K562 (cell line): ENCODE measurements around the gene GAB2. TPM values are rescaled to one million over a fixed set of nuclear protein-coding genes. Genes with fewer than 3 reads are reported as not detected.

Experiments used
- BHLHE40 ChIP-seq: IDR thresholded peaks from 2 replicates; pipeline ENCODE4 v1.6.1; 2011; ENCODE audit warnings: low read length, improper control_type of control experiment
- BRCA1 ChIP-seq, 2 experiments: fragments of 450-650 bp in 1 of 2; sonication (generic) in 1 of 2; formaldehyde crosslinking in 1 of 2; IDR thresholded peaks; 2 replicates each; pipeline versions ENCODE4 v1.5.0 to v1.6.1; 2017 to 2020; ENCODE audit warnings: mild to moderate bottlenecking in 1 of 2, missing genetic modification reagents in 1 of 2
- CBFA2T3 ChIP-seq: fragments of 450-650 bp; IDR thresholded peaks from 2 replicates; pipeline ENCODE4 v1.6.1; 2017
- E4F1 ChIP-seq: fragments of 250-450 bp; sonication (Bioruptor Pico); IDR thresholded peaks from 2 replicates; pipeline ENCODE4 v1.5.0; 2021; ENCODE audit warnings: mild to moderate bottlenecking, borderline replicate concordance
- ELF1 ChIP-seq: fragments of 200-800 bp; sonication (Bioruptor generic); IDR thresholded peaks from 2 replicates; pipeline ENCODE4 v1.6.1; 2016; ENCODE audit warnings: missing genetic modification characterization, missing compliant biosample characterization
- EP400 ChIP-seq: fragments of 450-650 bp; IDR thresholded peaks from 2 replicates; pipeline ENCODE4 v1.6.1; 2017; ENCODE audit warnings: antibody characterized with exemption, mild to moderate bottlenecking, moderate library complexity
- ERF ChIP-seq: fragments of 450-650 bp; formaldehyde crosslinking; IDR thresholded peaks from 2 replicates; pipeline ENCODE4 v1.4.0; 2020; ENCODE audit warnings: mild to moderate bottlenecking, mixed read lengths
- FOXJ3 ChIP-seq: sonication (generic); formaldehyde crosslinking; IDR thresholded peaks from 2 replicates; pipeline ENCODE4 v1.4.0; 2020; ENCODE audit warnings: mild to moderate bottlenecking, missing genetic modification reagents
- GMEB1 ChIP-seq: fragments of 250-450 bp; sonication (Bioruptor Pico); IDR thresholded peaks from 2 replicates; pipeline ENCODE4 v1.4.0; 2020; ENCODE audit warnings: mild to moderate bottlenecking
- HDAC2 ChIP-seq: fragments of 450-650 bp; IDR thresholded peaks from 2 replicates; pipeline ENCODE4 v1.6.1; 2016; ENCODE audit warnings: mild to moderate bottlenecking
- KLF1 ChIP-seq: fragments of 450-650 bp; IDR thresholded peaks from 2 replicates; pipeline ENCODE4 v1.6.1; 2016; ENCODE audit warnings: missing genetic modification characterization, missing compliant biosample characterization
- MTA1 ChIP-seq: fragments of 450-650 bp; IDR thresholded peaks from 2 replicates; pipeline ENCODE4 v1.6.1; 2017; ENCODE audit warnings: borderline replicate concordance
- MYNN ChIP-seq, 2 experiments: sonication (generic); formaldehyde crosslinking in 1 of 2; IDR thresholded peaks; 2 replicates each; pipeline versions ENCODE4 v1.5.0 to v1.6.1; 2016 to 2020; ENCODE audit warnings: antibody characterized with exemption in 1 of 2, missing genetic modification reagents in 1 of 2
- NRF1 ChIP-seq, 2 experiments: fragments of 450-650 bp; IDR thresholded peaks in 1 of 2; conservative IDR thresholded peaks in 1 of 2; 2 replicates each; pipeline ENCODE4 v1.6.1; 2014; ENCODE audit warnings: mild to moderate bottlenecking in 2 of 2
- PKNOX1 ChIP-seq: fragments of 450-650 bp; IDR thresholded peaks from 2 replicates; pipeline ENCODE4 v1.6.1; 2016
- RBM14 ChIP-seq: fragments of 200-400 bp; formaldehyde crosslinking; IDR thresholded peaks from 2 replicates; pipeline ENCODE4 v1.6.1; 2018; ENCODE audit warnings: low read depth, mild to moderate bottlenecking, low read length, moderate library complexity, borderline replicate concordance; ENCODE audit not compliant: insufficient read depth
- SETDB1 ChIP-seq: IDR thresholded peaks from one replicate; pipeline ENCODE4 v1.6.1; 2012; ENCODE audit warnings: low read length, control low read depth, inconsistent platforms
- SIN3B ChIP-seq: fragments of 450-650 bp; IDR thresholded peaks from 2 replicates; pipeline ENCODE4 v1.6.1; 2017; ENCODE audit warnings: low read depth, mild to moderate bottlenecking, moderate library complexity
- ZBTB1 ChIP-seq: sonication (generic); formaldehyde crosslinking; IDR thresholded peaks from 2 replicates; pipeline ENCODE4 v1.8.1; 2023; ENCODE audit warnings: missing genetic modification reagents, low read depth, mild to moderate bottlenecking, borderline replicate concordance
- ZFP36 ChIP-seq: fragments of 150-350 bp; IDR thresholded peaks from 2 replicates; pipeline ENCODE4 v1.6.1; 2018; ENCODE audit warnings: low read length, low read depth; ENCODE audit not compliant: partially characterized antibody
- ZFPM2 ChIP-seq: fragments of 250-450 bp; sonication (Bioruptor Pico); IDR thresholded peaks from 2 replicates; pipeline ENCODE4 v1.5.1; 2022; ENCODE audit warnings: mild to moderate bottlenecking
- ZNF41 ChIP-seq: fragments of 250-450 bp; sonication (Bioruptor Pico); conservative IDR thresholded peaks from 2 replicates; pipeline ENCODE4 v1.4.0; 2020; ENCODE audit warnings: mild to moderate bottlenecking
- ZNF696 ChIP-seq: fragments of 250-450 bp; sonication (Bioruptor Pico); conservative IDR thresholded peaks from 2 replicates; pipeline ENCODE4 v1.4.0; 2020; ENCODE audit warnings: mild to moderate bottlenecking, moderate library complexity
- polyA plus RNA-seq, 8 experiments: library from polyadenylated mRNA; depleted of rRNA in 4 of 8; stranded (reverse) in 5 of 8; unstranded in 3 of 8; fragments of >200 nt; fragmentation: Nextera tagmentation in 2 of 8; fragmentation: Illumina TruSeq in 1 of 8; extraction: Ambion mirVana in 2 of 8; extraction: Trizol in 1 of 8; gene quantifications; 2 replicates each; pipeline versions ENCODE4 v1.2.1 to v1.2.3, GENCODE V29; 2011 to 2014; ENCODE audit warnings: inconsistent platforms in 1 of 8, missing spikeins in 1 of 8
- total RNA-seq, 7 experiments: library from RNA; depleted of rRNA in 6 of 7; stranded (reverse); fragments of >200 nt in 6 of 7; fragmentation: Illumina TruSeq in 2 of 7; extraction: Trizol in 2 of 7; gene quantifications; 2 replicates each; pipeline versions ENCODE4 v1.2.1 to v1.2.3, GENCODE V29; 2011 to 2021; ENCODE audit warnings: low replicate concordance in 1 of 7

GAB2 gene
- total and polyA plus RNA-seq, 9 of the 15 experiments (the other 6 are each of a cell fraction or from before 2014, with no cell fraction given), result 2.3 to 35.2 (median 16.1) TPM

GRCh38 chr11:78400116-78400515 lies 17.5 kb downstream of the GAB2 start (continued):
- TF ChIP-seq KLF1 (no peak), ZFP36 (peak; percentile 64), MYNN (IDR thresholded peaks at IDR 0.05) (no peak), MYNN (CRISPR knock-in tag; IDR thresholded peaks at IDR 0.05) (no peak), NRF1 (conservative IDR thresholded peaks at IDR 0.05 in 1 of 2, IDR thresholded peaks at IDR 0.05 in 1 of 2) (peak; percentile 30 to 32; a peak in 1 of 4 replicates), GMEB1 (CRISPR knock-in tag) (no peak), MTA1 (peak; percentile 50; the same call in 1 of the 2 replicates), E4F1 (no peak), BHLHE40 (peak; percentile 30; the same call in 1 of the 2 replicates), SETDB1 (no peak), FOXJ3 (CRISPR knock-in tag) (no peak), SIN3B (no peak), PKNOX1 (peak; percentile 10; the same call in 1 of the 2 replicates), HDAC2 (peak; percentile 59; the same call in 1 of the 2 replicates), ELF1 (tag) (0 out of 2 replicates have a peak, but pooled peaks have one; percentile 24), CBFA2T3 (peak; percentile 47), BRCA1 (IDR thresholded peaks at IDR 0.05) (no peak), BRCA1 (CRISPR knock-in tag; IDR thresholded peaks at IDR 0.05) (no peak), ZNF41 (CRISPR knock-in tag) (no peak), ERF (CRISPR knock-in tag) (no peak), ZNF696 (CRISPR knock-in tag) (no peak), EP400 (peak; percentile 50; the same call in 1 of the 2 replicates), ZFPM2 (CRISPR knock-in tag) (no peak), ZBTB1 (CRISPR knock-in tag) (no peak), RBM14 (no peak)
- TF ChIP-seq, all 486 proteins: peak for 32
